Lung (tissue), 12 donors: ENCODE results near the gene PLXNB3. TPM values are rescaled to one million over a fixed set of nuclear protein-coding genes. Genes with fewer than 3 reads are reported as not detected.

Experiments
- ATAC-seq: fragments of 200-7000 bp; cut with Tn5 transposase; one replicate; pipeline ENCODE4 v1.9.1; 2020; ENCODE audit warnings: moderate number of reproducible peaks; ENCODE audit not compliant: insufficient read depth, low FRiP score
- DNase-seq, 3 donors: peaks; one replicate each; pipeline ENCODE4 v3.0.0-alpha.2; 2013 to 2017
- H3K27ac ChIP-seq, 2 donors: one replicate each; pipeline ENCODE4 v1.5.1; 2013; ENCODE audit warnings: mild to moderate bottlenecking in 2 of 2, moderate library complexity in 2 of 2, control low read depth in 1 of 2, inconsistent platforms in 1 of 2, low read depth in 1 of 2, low read length in 1 of 2
- H3K27me3 ChIP-seq, 3 donors: one replicate each; pipeline ENCODE4 v1.5.1; 2013; ENCODE audit warnings: low read length in 2 of 3; ENCODE audit not compliant: control insufficient read depth in 3 of 3, insufficient read depth in 3 of 3
- H3K36me3 ChIP-seq, 4 donors: one replicate each; pipeline ENCODE4 v1.5.1; 2013; ENCODE audit warnings: low read length in 4 of 4, mild to moderate bottlenecking in 1 of 4, moderate library complexity in 1 of 4; ENCODE audit not compliant: control insufficient read depth in 4 of 4, insufficient read depth in 4 of 4
- H3K4me1 ChIP-seq, 5 donors: one replicate each; pipeline ENCODE4 v1.5.1; 2013; ENCODE audit warnings: low read length in 5 of 5, mild to moderate bottlenecking in 2 of 5, moderate library complexity in 1 of 5; ENCODE audit not compliant: control insufficient read depth in 5 of 5, insufficient read depth in 5 of 5
- H3K4me3 ChIP-seq: one replicate; pipeline ENCODE4 v1.5.1; 2013; ENCODE audit warnings: mild to moderate bottlenecking, control low read depth, moderate library complexity
- H3K9ac ChIP-seq, 2 donors: one replicate each; pipeline ENCODE4 v1.5.1; 2013; ENCODE audit warnings: low read length in 2 of 2, control low read depth in 1 of 2; ENCODE audit not compliant: insufficient read depth in 1 of 2
- H3K9me3 ChIP-seq, 4 donors: one replicate each; pipeline ENCODE4 v1.5.1; 2013; ENCODE audit warnings: low read length in 3 of 4, mild to moderate bottlenecking in 1 of 4, moderate library complexity in 1 of 4; ENCODE audit not compliant: control insufficient read depth in 4 of 4, insufficient read depth in 3 of 4
- WGBS, 2 donors: extraction: QIAGEN DNeasy Blood & Tissue Kit; methylation state at CpG; one replicate each; pipeline ENCODE4 v1.1.7; 2013; 5-methylcytosine and 5-hydroxymethylcytosine counted together
- polyA plus RNA-seq, 2 donors: library from polyadenylated mRNA; stranded (reverse); fragments of 200-250 nt; gene quantifications; one replicate each; pipeline ENCODE4 v1.2.1, GENCODE V29; 2013
- total RNA-seq, 2 donors: library from RNA; depleted of rRNA in 1 of 2; stranded (reverse); fragments of >200 nt in 1 of 2; gene quantifications; one replicate each; pipeline ENCODE4 v1.2.1, GENCODE V29; 2014 to 2021
- TF ChIP-seq, protein P1 (sequence below): IDR thresholded peaks from 2 replicates; pipeline ENCODE4 v1.5.1; 2012; ENCODE audit warnings: mild to moderate bottlenecking; ENCODE audit errors: control extremely low read depth, extremely low read depth
- donor health status: control.
- donor health status: control.
- donor health status: Bipolar disorder and iron deficiency.
- donor health status: healthy.
- donor health status: DM: yes; HTN: yes; CAD: no.

The PLXNB3 gene
- total and polyA plus RNA-seq, 4 donors: 1.0 to 2.6 (median 1.5) TPM

DNA sequence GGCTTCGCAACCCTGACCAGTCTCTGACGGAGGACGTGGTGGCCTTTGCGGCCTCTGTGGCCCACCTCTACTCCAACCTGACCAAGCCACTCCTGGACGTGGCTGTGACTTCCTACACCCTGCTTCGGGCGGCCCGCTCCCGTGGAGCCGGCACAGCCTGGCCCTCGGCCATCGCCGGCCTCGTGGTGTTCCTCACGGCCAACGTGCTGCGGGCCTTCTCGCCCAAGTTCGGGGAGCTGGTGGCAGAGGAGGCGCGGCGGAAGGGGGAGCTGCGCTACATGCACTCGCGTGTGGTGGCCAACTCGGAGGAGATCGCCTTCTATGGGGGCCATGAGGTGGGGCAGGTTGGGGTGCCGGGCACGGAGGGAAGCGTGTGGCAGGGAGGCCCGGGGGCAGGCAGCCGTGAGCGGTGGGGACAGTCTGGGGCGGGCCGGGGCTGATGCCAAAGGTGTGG lies 38.2 kb upstream of the PLXNB3 start:
- Histone ChIP-seq H3K36me3 (no peaks in the 10 kb centered on the region), H3K27ac (peak overlapping the region; percentile 82 to 87), H3K9ac (no peak overlapping the region), H3K4me3 (no peak overlapping the region), H3K9me3 (peaks cover 0 to 17% (median 0%) of the 10 kb centered on the region in 4 donors), H3K27me3 (no peaks in the 10 kb centered on the region), H3K4me1 (peaks cover 6 to 32% (median 12%) of the 10 kb centered on the region in 5 donors)
- TF ChIP-seq, protein P1, sequence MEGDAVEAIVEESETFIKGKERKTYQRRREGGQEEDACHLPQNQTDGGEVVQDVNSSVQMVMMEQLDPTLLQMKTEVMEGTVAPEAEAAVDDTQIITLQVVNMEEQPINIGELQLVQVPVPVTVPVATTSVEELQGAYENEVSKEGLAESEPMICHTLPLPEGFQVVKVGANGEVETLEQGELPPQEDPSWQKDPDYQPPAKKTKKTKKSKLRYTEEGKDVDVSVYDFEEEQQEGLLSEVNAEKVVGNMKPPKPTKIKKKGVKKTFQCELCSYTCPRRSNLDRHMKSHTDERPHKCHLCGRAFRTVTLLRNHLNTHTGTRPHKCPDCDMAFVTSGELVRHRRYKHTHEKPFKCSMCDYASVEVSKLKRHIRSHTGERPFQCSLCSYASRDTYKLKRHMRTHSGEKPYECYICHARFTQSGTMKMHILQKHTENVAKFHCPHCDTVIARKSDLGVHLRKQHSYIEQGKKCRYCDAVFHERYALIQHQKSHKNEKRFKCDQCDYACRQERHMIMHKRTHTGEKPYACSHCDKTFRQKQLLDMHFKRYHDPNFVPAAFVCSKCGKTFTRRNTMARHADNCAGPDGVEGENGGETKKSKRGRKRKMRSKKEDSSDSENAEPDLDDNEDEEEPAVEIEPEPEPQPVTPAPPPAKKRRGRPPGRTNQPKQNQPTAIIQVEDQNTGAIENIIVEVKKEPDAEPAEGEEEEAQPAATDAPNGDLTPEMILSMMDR: no peak
- ATAC-seq (no peak), DNase-seq (no peak)
- WGBS, 2 donors: 55 to 78% methylated on average over 13 to 35 of the region's 35 CpGs

DNA sequence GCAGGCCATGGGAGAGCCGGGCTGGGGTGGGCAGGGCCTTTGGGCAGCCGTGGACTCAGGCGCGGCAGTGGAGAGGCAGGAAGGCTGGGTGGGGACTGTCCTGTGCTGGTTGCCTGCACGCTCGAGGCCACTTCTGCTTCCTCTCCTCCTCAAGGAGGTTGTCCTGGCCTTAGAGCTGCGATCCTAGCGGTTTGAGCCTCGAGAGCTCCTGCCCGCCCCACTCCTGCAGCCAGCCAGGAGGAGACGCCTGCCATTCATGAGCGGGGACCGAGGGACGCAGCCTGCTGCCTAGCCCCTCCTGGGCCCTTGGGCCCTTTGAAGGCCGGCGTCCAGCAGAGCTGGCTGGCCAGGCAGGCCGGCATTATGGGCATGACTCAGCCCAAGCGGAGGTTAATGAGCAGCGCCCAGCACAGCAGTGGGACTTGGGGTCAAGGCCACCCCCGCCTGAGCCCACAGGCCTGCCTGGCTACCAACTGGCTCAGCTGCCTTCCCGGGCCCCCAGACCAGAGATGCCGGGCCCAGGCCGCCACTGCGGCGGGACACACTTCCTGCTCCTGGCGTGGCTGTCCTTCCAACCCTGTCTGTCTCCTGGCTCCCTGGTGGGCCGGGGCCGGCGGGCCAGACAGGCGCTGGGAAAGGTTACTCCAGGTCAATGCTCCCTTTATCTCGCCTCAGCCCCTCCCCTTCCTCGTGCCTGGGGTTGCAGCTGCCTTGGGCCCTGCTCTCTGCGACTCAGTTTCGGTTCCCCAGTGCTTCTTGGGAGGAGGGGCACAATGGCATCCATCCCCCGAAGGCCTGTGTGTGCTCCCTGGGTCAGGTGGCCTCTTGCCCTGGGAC lies 37.5 kb upstream of the PLXNB3 start:
- H3K4me3 ChIP-seq: peak overlapping the region; percentile 5
- no peaks in the 10 kb centered on the region for H3K36me3 ChIP-seq
- peak; percentile 17 for ATAC-seq
- TF ChIP-seq, protein P1: no peak
- no peak overlapping the region for H3K9ac ChIP-seq
- H3K27ac ChIP-seq: peak overlapping the region; percentile 82 to 87
- peaks cover 6 to 32% (median 12%) of the 10 kb centered on the region in 5 donors for H3K4me1 ChIP-seq
- H3K27me3 ChIP-seq: no peaks in the 10 kb centered on the region
- peaks cover 0 to 17% (median 2%) of the 10 kb centered on the region in 4 donors for H3K9me3 ChIP-seq
- DNase-seq: peak; percentile 36 to 52 (median 37)
- WGBS, 2 donors: 4 to 43% methylated on average over 7 to 35 of the region's 35 CpGs

DNA sequence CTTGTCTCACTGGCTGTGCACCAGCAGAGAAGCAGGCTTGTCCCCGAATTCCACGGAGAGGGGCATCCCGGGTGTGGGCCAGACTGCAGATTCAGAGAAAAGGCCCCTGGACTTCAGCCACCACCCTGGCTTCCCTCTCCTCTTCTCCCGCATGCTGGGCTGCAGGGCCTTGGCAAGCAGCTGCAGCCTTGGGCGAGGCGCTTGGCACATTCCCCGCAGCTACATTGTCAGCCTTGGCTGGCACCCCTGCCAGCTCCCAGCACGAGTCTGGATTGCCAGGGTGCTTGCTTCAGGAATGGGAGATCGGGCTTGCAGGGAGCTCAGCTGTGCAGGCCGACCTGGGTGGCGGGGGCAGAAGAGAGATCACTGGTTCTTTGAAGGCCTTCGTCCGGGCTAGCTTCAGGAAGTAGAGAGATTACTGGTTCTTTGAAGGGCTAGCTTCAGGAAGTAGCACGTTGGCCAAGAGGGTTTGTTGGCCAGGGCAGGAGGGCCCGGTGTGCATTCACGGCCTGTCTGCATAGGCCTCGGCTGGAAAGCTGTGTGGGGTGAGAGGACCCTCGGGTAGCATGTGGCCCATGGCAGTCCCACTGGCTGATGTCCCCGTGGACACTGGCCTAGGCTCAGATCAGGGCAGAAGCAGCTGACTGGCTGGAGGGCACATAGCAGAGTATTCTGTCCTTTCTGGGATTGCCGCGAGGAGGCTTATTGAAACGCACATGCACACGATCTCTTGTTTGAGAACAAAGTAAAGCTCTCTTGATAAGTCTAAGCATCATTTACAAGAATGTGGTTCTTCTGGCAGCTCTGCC lies 36.7 kb upstream of the PLXNB3 start:
- TF ChIP-seq, protein P1: no peak
- no peak overlapping the region for H3K4me3 ChIP-seq
- H3K36me3 ChIP-seq: no peaks in the 10 kb centered on the region
- ATAC-seq (no peak), DNase-seq (peak in 2 of 3 donors; percentile 11 to 34)
- peaks cover 6 to 32% (median 12%) of the 10 kb centered on the region in 5 donors for H3K4me1 ChIP-seq
- H3K27ac ChIP-seq: peak overlapping the region; percentile 82 to 87
- WGBS, 2 donors: 16 to 52% methylated on average over 14 to 23 of the region's 23 CpGs
- H3K9ac ChIP-seq: no peak overlapping the region
- no peaks in the 10 kb centered on the region for H3K27me3 ChIP-seq
- H3K9me3 ChIP-seq: peaks cover 0 to 23% (median 7%) of the 10 kb centered on the region in 4 donors
